ENCODE measurements around the gene RPS27. TPM values are rescaled to one million over a fixed set of nuclear protein-coding genes. Genes with fewer than 3 reads are reported as not detected.

RPS27 gene
- total and polyA plus RNA-seq, 10 of the 15 experiments (the other 5 are each of a cell fraction or from before 2014, with no cell fraction given): 2,708 to 14,234 (median 8,874) TPM

- FAIRE-seq (peak; percentile 86), ATAC-seq (peak; percentile 95), DNase-seq (ENCODE audit: low read depth, low spot score) (no peak)
- peaks cover 7% of the 10 kb centered on the region for H3K4me1 ChIP-seq (ENCODE audit: control insufficient read depth, insufficient read depth, low read length)
- no peaks in the 10 kb centered on the region for H3K27me3 ChIP-seq (replicated peaks in 1 of 2; ENCODE audit: control insufficient read depth in 2 of 2, insufficient read depth in 2 of 2, low read length in 1 of 2)
- POLR2A ChIA-PET: interaction anchor here (0.6 to 5.3 kb wide), 15 partner anchors 9 to 181 kb away, joined by 3 to 132 read pairs (median 6); partner anchors contain the start of genes CREB3L4, CRTC2, DENND4B and GATAD2B
- H3K4me3 ChIP-seq: peak within 1 kb of the TSS; percentile 87
- RAD21 ChIA-PET (ENCODE audit: unreplicated experiment): interaction anchor here (1.0 to 4.0 kb wide), 15 partner anchors 9 to 344 kb away, joined by 3 to 42 read pairs (median 5); partner anchors contain the start of genes CHTOP, CREB3L4, DENND4B and GATAD2B
- H3K36me3 ChIP-seq (ENCODE audit: control insufficient read depth in 2 of 2, insufficient read depth in 2 of 2, low read length in 1 of 2): peaks cover 8 to 16% of the 10 kb centered on the region in 2 experiments
- in situ Hi-C loops (cut with MboI) (no loop called here), intact Hi-C loops (cut with micrococcal nuclease; ENCODE audit: unreplicated experiment) (no loop called here)
- SMC1A ChIA-PET (ENCODE audit: uncharacterized antibody, unreplicated experiment): interaction anchor here (0.6 to 5.0 kb wide), 22 partner anchors 9 to 405 kb away, joined by 3 to 82 read pairs (median 4); partner anchors contain the start of genes CREB3L4, DENND4B, GATAD2B and RAB13
- no peaks in the 10 kb centered on the region for H3K9me3 ChIP-seq (replicated peaks; ENCODE audit: control insufficient read depth, insufficient read depth, low read length)
- H3K79me2 ChIP-seq (ENCODE audit: control insufficient read depth, insufficient read depth, low read length): peaks cover 22% of the 10 kb centered on the region
- H3K27ac ChIP-seq (ENCODE audit: control insufficient read depth, insufficient read depth): peak within 1 kb of the TSS; percentile 86
- H3K9ac ChIP-seq (ENCODE audit: control insufficient read depth, insufficient read depth, low read length): peak within 1 kb of the TSS; percentile 88
- no peaks in the 10 kb centered on the region for H4K20me1 ChIP-seq (ENCODE audit: control insufficient read depth, insufficient read depth)
- TSS peak; percentile 95 for BruUV-seq (replicated peaks)
- CTCF ChIA-PET: interaction anchor here (0.7 to 6.6 kb wide), 20 partner anchors 10 to 467 kb away, joined by 3 to 62 read pairs (median 4); partner anchors contain the start of genes CREB3L4, DENND4B, ILF2 and RAB13
- peak within 1 kb of the TSS; percentile 78 for H2AFZ ChIP-seq (ENCODE audit: control insufficient read depth, low read depth, low read length)
- peak within 1 kb of the TSS; percentile 91 for H3K4me2 ChIP-seq (ENCODE audit: control insufficient read depth, insufficient read depth)
- WGBS (ENCODE audit: insufficient coverage, insufficient replicate concordance, low lambda C conversion rate, missing lambda C conversion rate): under 1% methylated on average over 56 of the region's 75 CpGs
- TF ChIP-seq STAT1 (conservative IDR thresholded peaks at IDR 0.05) (0 out of 2 replicates have a peak, but pooled peaks have one; percentile 23), JUNB (IDR thresholded peaks at IDR 0.05) (peak; percentile 35), MXI1 (IDR thresholded peaks at IDR 0.05; ENCODE audit: low read depth, low read length) (peak; percentile 60), YY1 (IDR thresholded peaks at IDR 0.05; ENCODE audit: low read depth, low read length) (peak; percentile 97), SP1 (IDR thresholded peaks at IDR 0.05; ENCODE audit: low read depth, low read length) (peak; percentile 13), IKZF1 (conservative IDR thresholded peaks at IDR 0.05) (peak; percentile 84), KLF5 (IDR thresholded peaks at IDR 0.05; ENCODE audit: partially characterized antibody) (peak; percentile 53), GATAD2B (conservative IDR thresholded peaks at IDR 0.05; ENCODE audit: low read depth) (no peak; the same call in 1 of the 2 replicates), HDAC6 (IDR thresholded peaks at IDR 0.05; ENCODE audit: unreplicated experiment) (peak; percentile 30), TCF12 (IDR thresholded peaks at IDR 0.05; ENCODE audit: low read depth, low read length) (peak; percentile 28; the same call in 1 of the 2 replicates), CREM (IDR thresholded peaks at IDR 0.05; ENCODE audit: low read depth) (peak; percentile 57; the same call in 1 of the 2 replicates), TAF1 (IDR thresholded peaks at IDR 0.05; ENCODE audit: borderline replicate concordance, low read depth, low read length) (peak; percentile 85; the same call in 1 of the 2 replicates), RUNX3 (IDR thresholded peaks at IDR 0.05; ENCODE audit: low read length) (peak; percentile 46; the same call in 1 of the 2 replicates), IKZF2 (IDR thresholded peaks at IDR 0.05) (peak; percentile 29 to 36; a peak in 3 of 4 replicates), CBFB (IDR thresholded peaks at IDR 0.05; ENCODE audit: low read depth) (peak; percentile 58; the same call in 1 of the 2 replicates), REST (IDR thresholded peaks at IDR 0.05; ENCODE audit: low read depth, low read length) (no peak), FOXK2 (IDR thresholded peaks at IDR 0.05) (no peak), MYC (IDR thresholded peaks at IDR 0.05; ENCODE audit: insufficient read depth, insufficient read length, insufficient replicate concordance, low read length, severe bottlenecking) (peak; percentile 38), POLR2A (IDR thresholded peaks at IDR 0.05; ENCODE audit: low read depth, low read length) (peak; percentile 95), HCFC1 (IDR thresholded peaks at IDR 0.05; ENCODE audit: low read length) (peak; percentile 87), SMARCA5 (IDR thresholded peaks at IDR 0.05) (0 out of 2 replicates have a peak, but pooled peaks have one; percentile 68), SPI1 (IDR thresholded peaks at IDR 0.05; ENCODE audit: borderline replicate concordance, insufficient read depth, low read depth, low read length) (no peak)
These were observed 13.0 kb upstream of the RPS27 start, which contains the start of gene JTB for GRCh38 chr1:153977250-153978240. Gene JTB (minus strand): TSS chr1:153977674. CDS start chr1:153977252, 422 bp downstream.
